ENCODE data around the gene CNOT6.
A peak's percentile ranks its signal among the peaks of the same experiment; 100 is the strongest.

DNA sequence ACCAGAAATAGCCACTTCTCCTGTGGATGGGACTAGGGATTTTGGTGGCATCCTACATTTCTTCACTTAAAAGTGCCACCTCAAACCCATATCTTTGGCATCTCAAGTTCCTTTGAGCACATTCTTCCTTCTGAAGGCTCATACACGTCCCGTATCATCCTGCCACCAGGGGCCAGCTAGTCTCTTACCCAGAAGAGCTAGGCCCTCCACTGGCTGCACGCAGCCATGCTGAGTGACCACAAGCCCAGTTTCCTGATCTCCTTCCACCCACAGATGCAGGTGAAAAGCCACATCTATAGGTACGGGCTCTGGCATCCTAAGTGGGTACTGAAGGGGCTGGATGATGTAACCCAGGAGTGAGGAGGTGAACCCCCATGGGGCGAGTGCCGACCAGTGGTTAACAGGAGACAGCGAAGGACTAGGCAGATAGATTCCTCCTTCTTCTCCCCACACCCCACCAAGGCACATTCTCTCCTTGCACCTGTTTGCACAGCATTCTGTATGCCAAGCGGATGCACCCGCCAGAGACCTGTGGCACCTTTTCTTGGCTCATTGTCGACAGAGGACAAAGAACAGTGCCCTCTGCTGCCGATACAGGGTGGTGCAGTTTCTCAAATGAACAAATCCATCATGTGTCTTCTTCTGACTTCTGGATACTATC is 111.5 kb downstream of the CNOT6 start:
- TF ChIP-seq, protein P1, sequence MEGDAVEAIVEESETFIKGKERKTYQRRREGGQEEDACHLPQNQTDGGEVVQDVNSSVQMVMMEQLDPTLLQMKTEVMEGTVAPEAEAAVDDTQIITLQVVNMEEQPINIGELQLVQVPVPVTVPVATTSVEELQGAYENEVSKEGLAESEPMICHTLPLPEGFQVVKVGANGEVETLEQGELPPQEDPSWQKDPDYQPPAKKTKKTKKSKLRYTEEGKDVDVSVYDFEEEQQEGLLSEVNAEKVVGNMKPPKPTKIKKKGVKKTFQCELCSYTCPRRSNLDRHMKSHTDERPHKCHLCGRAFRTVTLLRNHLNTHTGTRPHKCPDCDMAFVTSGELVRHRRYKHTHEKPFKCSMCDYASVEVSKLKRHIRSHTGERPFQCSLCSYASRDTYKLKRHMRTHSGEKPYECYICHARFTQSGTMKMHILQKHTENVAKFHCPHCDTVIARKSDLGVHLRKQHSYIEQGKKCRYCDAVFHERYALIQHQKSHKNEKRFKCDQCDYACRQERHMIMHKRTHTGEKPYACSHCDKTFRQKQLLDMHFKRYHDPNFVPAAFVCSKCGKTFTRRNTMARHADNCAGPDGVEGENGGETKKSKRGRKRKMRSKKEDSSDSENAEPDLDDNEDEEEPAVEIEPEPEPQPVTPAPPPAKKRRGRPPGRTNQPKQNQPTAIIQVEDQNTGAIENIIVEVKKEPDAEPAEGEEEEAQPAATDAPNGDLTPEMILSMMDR (IDR thresholded peaks at IDR 0.05), result peak; percentile 50 to 69 (median 67)
- no peak for TF ChIP-seq POLR2A (IDR thresholded peaks at IDR 0.05)

Data from testis (tissue), 2 donors.